Measurements from ENCODE around the gene CYP2A6.
"Not testable (repeated sequence)": the region's sequence is repeated elsewhere in the genome, so short reads cannot be mapped to it uniquely, and the experiment has no call there.

Gene CYP2A6

GRCh38 chr19:40858109-40858508 is 7.9 kb upstream of the CYP2A6 start:
- no peak for DNase-seq
- in situ Hi-C loops (cut with HindIII; ENCODE audit: low pct_ligation_motif_present, low pct_unique_long_range_greater_than_20kb, low sequenced_read_pairs), result no loop called here

- DNase-seq; in situ Hi-C loops (cut with HindIII; ENCODE audit: low pct_ligation_motif_present, low pct_unique_long_range_greater_than_20kb, low sequenced_read_pairs): not testable (repeated sequence)
These were observed 2.4 kb upstream of the CYP2A6 start for GRCh38 chr19:40852467-40853152.

GRCh38 chr19:40846722-40847121 is 3.5 kb downstream of the CYP2A6 start:
- in situ Hi-C loops (cut with HindIII; ENCODE audit: low pct_ligation_motif_present, low pct_unique_long_range_greater_than_20kb, low sequenced_read_pairs), result not testable (repeated sequence)

GRCh38 chr19:40843653-40844052 is 6.6 kb downstream of the CYP2A6 start:
- DNase-seq; in situ Hi-C loops (cut with HindIII; ENCODE audit: low pct_ligation_motif_present, low pct_unique_long_range_greater_than_20kb, low sequenced_read_pairs): not testable (repeated sequence)

More at GRCh38 chr19:40846722-40847121, 3.5 kb downstream of the CYP2A6 start:
- DNase-seq, result not testable (repeated sequence)

GRCh38 chr19:40842997-40843652 is 7.1 kb downstream of the CYP2A6 start:
- DNase-seq; in situ Hi-C loops (cut with HindIII; ENCODE audit: low pct_ligation_motif_present, low pct_unique_long_range_greater_than_20kb, low sequenced_read_pairs): not testable (repeated sequence)

- in situ Hi-C loops (cut with HindIII; ENCODE audit: low pct_ligation_motif_present, low pct_unique_long_range_greater_than_20kb, low sequenced_read_pairs); DNase-seq: not testable (repeated sequence)
These were observed 8.2 kb downstream of the CYP2A6 start for GRCh38 chr19:40842012-40842411.

- DNase-seq; in situ Hi-C loops (cut with HindIII; ENCODE audit: low pct_ligation_motif_present, low pct_unique_long_range_greater_than_20kb, low sequenced_read_pairs): not testable (repeated sequence)
These were observed 11.8 kb downstream of the CYP2A6 start for GRCh38 chr19:40838477-40838876.

- in situ Hi-C loops (cut with HindIII; ENCODE audit: low pct_ligation_motif_present, low pct_unique_long_range_greater_than_20kb, low sequenced_read_pairs), result no loop called here
- no peak for DNase-seq
These were observed 13.4 kb downstream of the CYP2A6 start for GRCh38 chr19:40836754-40837429.

GRCh38 chr19:40833728-40834533 is 16.3 kb downstream of the CYP2A6 start:
- in situ Hi-C loops (cut with HindIII; ENCODE audit: low pct_ligation_motif_present, low pct_unique_long_range_greater_than_20kb, low sequenced_read_pairs); DNase-seq: not testable (repeated sequence)

GRCh38 chr19:40832431-40832790 is 17.8 kb downstream of the CYP2A6 start:
- DNase-seq; in situ Hi-C loops (cut with HindIII; ENCODE audit: low pct_ligation_motif_present, low pct_unique_long_range_greater_than_20kb, low sequenced_read_pairs): not testable (repeated sequence)

GRCh38 chr19:40831502-40832430 is 18.5 kb downstream of the CYP2A6 start:
- in situ Hi-C loops (cut with HindIII; ENCODE audit: low pct_ligation_motif_present, low pct_unique_long_range_greater_than_20kb, low sequenced_read_pairs), result no loop called here
- DNase-seq, result no peak

GRCh38 chr19:40830741-40831140 is 19.5 kb downstream of the CYP2A6 start:
- in situ Hi-C loops (cut with HindIII; ENCODE audit: low pct_ligation_motif_present, low pct_unique_long_range_greater_than_20kb, low sequenced_read_pairs); DNase-seq: not testable (repeated sequence)

- in situ Hi-C loops (cut with HindIII; ENCODE audit: low pct_ligation_motif_present, low pct_unique_long_range_greater_than_20kb, low sequenced_read_pairs), result no loop called here
- DNase-seq, result no peak
These were observed 21.0 kb downstream of the CYP2A6 start for GRCh38 chr19:40829205-40829604.

- in situ Hi-C loops (cut with HindIII; ENCODE audit: low pct_ligation_motif_present, low pct_unique_long_range_greater_than_20kb, low sequenced_read_pairs), result no loop called here
- no peak for DNase-seq
These were observed 22.6 kb downstream of the CYP2A6 start for GRCh38 chr19:40827386-40828247.

GRCh38 chr19:40826699-40827385 is 23.4 kb downstream of the CYP2A6 start:
- DNase-seq; in situ Hi-C loops (cut with HindIII; ENCODE audit: low pct_ligation_motif_present, low pct_unique_long_range_greater_than_20kb, low sequenced_read_pairs): not testable (repeated sequence)

- in situ Hi-C loops (cut with HindIII; ENCODE audit: low pct_ligation_motif_present, low pct_unique_long_range_greater_than_20kb, low sequenced_read_pairs); DNase-seq: not testable (repeated sequence)
These were observed 23.9 kb downstream of the CYP2A6 start for GRCh38 chr19:40826312-40826698.
